ENCODE data around the gene ZNF362. TPM values are rescaled to one million over a fixed set of nuclear protein-coding genes. Genes with fewer than 3 reads are reported as not detected.

ZNF362 gene
- total and polyA plus RNA-seq, 2 experiments from 2014 or later = 9.7 to 26.0 TPM

- in situ Hi-C loops (cut with MboI) = loop anchor here (25.0 kb wide), 1 partner anchor 178 kb away; the partner anchor contains the start of gene ZSCAN20
- no peak overlapping the region for H3K9ac ChIP-seq
- no peaks in the 10 kb centered on the region for H3K27me3 ChIP-seq (replicated peaks; ENCODE audit: insufficient read depth)
- H3K4me1 ChIP-seq (ENCODE audit: insufficient read depth) = no peaks in the 10 kb centered on the region
- H3F3A ChIP-seq (ENCODE audit: insufficient read depth) = no peaks in the 10 kb centered on the region
- H3K4me3 ChIP-seq = no peak overlapping the region
- TF ChIP-seq EZH2 (IDR thresholded peaks at IDR 0.05; ENCODE audit: insufficient read depth, poor library complexity, severe bottlenecking) (no peak), EZH2phosphoT487 (IDR thresholded peaks at IDR 0.05; ENCODE audit: insufficient read depth, low read depth) (no peak)
- H2AFZ ChIP-seq = no peak overlapping the region
- no peaks in the 10 kb centered on the region for H3K9me3 ChIP-seq (ENCODE audit: low read depth)
- H4K20me1 ChIP-seq (ENCODE audit: insufficient read depth) = no peaks in the 10 kb centered on the region
- DNase-seq = no peak
- H3K79me2 ChIP-seq (ENCODE audit: insufficient read depth) = no peaks in the 10 kb centered on the region
- no peaks in the 10 kb centered on the region for H3K9me2 ChIP-seq (ENCODE audit: insufficient read depth)
- 97 to 98% methylated on average over 6 of the region's 6 CpGs for WGBS, 2 experiments (ENCODE audit: low coverage in 1 of 2, low lambda C conversion rate in 2 of 2, missing lambda C conversion rate in 2 of 2)
- H3K36me3 ChIP-seq (ENCODE audit: low read depth) = peaks cover 12% of the 10 kb centered on the region; the same call in 1 of the 2 replicates
- no peak overlapping the region for H3K4me2 ChIP-seq (ENCODE audit: unreplicated experiment)
- no peak overlapping the region for H3K27ac ChIP-seq
These were observed 27.8 kb downstream of the ZNF362 start for GRCh38 chr1:33284049-33284448.

- Histone ChIP-seq H3K4me2 (ENCODE audit: unreplicated experiment) (no peak overlapping the region), H3K4me1 (ENCODE audit: insufficient read depth) (no peaks in the 10 kb centered on the region), H3K27me3 (replicated peaks; ENCODE audit: insufficient read depth) (no peaks in the 10 kb centered on the region), H3F3A (ENCODE audit: insufficient read depth) (no peaks in the 10 kb centered on the region), H3K4me3 (no peak overlapping the region), H2AFZ (no peak overlapping the region), H3K9me3 (ENCODE audit: low read depth) (no peaks in the 10 kb centered on the region), H3K9ac (no peak overlapping the region), H3K9me2 (ENCODE audit: insufficient read depth) (no peaks in the 10 kb centered on the region), H4K20me1 (ENCODE audit: insufficient read depth) (no peaks in the 10 kb centered on the region), H3K27ac (no peak overlapping the region), H3K36me3 (ENCODE audit: low read depth) (peaks cover 5% of the 10 kb centered on the region; the same call in 1 of the 2 replicates), H3K79me2 (ENCODE audit: insufficient read depth) (no peaks in the 10 kb centered on the region)
- 53 to 56% methylated on average over 8 of the region's 8 CpGs for WGBS, 2 experiments (ENCODE audit: low coverage in 1 of 2, low lambda C conversion rate in 2 of 2, missing lambda C conversion rate in 2 of 2)
- in situ Hi-C loops (cut with MboI) = loop anchor here (25.0 kb wide), 1 partner anchor 176 kb away; the partner anchor contains the start of gene ZSCAN20
- no peak for DNase-seq
- TF ChIP-seq EZH2 (IDR thresholded peaks at IDR 0.05; ENCODE audit: insufficient read depth, poor library complexity, severe bottlenecking) = no peak
- TF ChIP-seq EZH2phosphoT487 (IDR thresholded peaks at IDR 0.05; ENCODE audit: insufficient read depth, low read depth) = no peak
These were observed 30.3 kb downstream of the ZNF362 start for GRCh38 chr1:33286451-33287185.

GRCh38 chr1:33287317-33287716 lies 31.0 kb downstream of the ZNF362 start:
- Histone ChIP-seq H3F3A (ENCODE audit: insufficient read depth) (no peaks in the 10 kb centered on the region), H3K27ac (no peak overlapping the region), H4K20me1 (ENCODE audit: insufficient read depth) (no peaks in the 10 kb centered on the region), H3K4me3 (no peak overlapping the region), H2AFZ (no peak overlapping the region), H3K4me2 (ENCODE audit: unreplicated experiment) (no peak overlapping the region), H3K27me3 (replicated peaks; ENCODE audit: insufficient read depth) (no peaks in the 10 kb centered on the region), H3K36me3 (ENCODE audit: low read depth) (no peaks in the 10 kb centered on the region), H3K9ac (no peak overlapping the region), H3K9me3 (ENCODE audit: low read depth) (no peaks in the 10 kb centered on the region), H3K4me1 (ENCODE audit: insufficient read depth) (no peaks in the 10 kb centered on the region), H3K9me2 (ENCODE audit: insufficient read depth) (no peaks in the 10 kb centered on the region), H3K79me2 (ENCODE audit: insufficient read depth) (no peaks in the 10 kb centered on the region)
- DNase-seq = no peak
- 52 to 57% methylated on average over 2 of the region's 2 CpGs for WGBS, 2 experiments (ENCODE audit: low coverage in 1 of 2, low lambda C conversion rate in 2 of 2, missing lambda C conversion rate in 2 of 2)
- in situ Hi-C loops (cut with MboI) = loop anchor here (25.0 kb wide), 1 partner anchor 175 kb away; the partner anchor contains the start of gene ZSCAN20
- TF ChIP-seq EZH2phosphoT487 (IDR thresholded peaks at IDR 0.05; ENCODE audit: insufficient read depth, low read depth) (no peak), EZH2 (IDR thresholded peaks at IDR 0.05; ENCODE audit: insufficient read depth, poor library complexity, severe bottlenecking) (no peak)

- H3K9me2 ChIP-seq (ENCODE audit: insufficient read depth) = no peaks in the 10 kb centered on the region
- in situ Hi-C loops (cut with MboI) = loop anchor here (25.0 kb wide), 1 partner anchor 173 kb away; the partner anchor contains the start of gene ZSCAN20
- H4K20me1 ChIP-seq (ENCODE audit: insufficient read depth) = no peaks in the 10 kb centered on the region
- no peaks in the 10 kb centered on the region for H3K79me2 ChIP-seq (ENCODE audit: insufficient read depth)
- no peaks in the 10 kb centered on the region for H3F3A ChIP-seq (ENCODE audit: insufficient read depth)
- H3K27ac ChIP-seq = no peak overlapping the region
- H3K27me3 ChIP-seq (replicated peaks; ENCODE audit: insufficient read depth) = no peaks in the 10 kb centered on the region
- H3K4me2 ChIP-seq (ENCODE audit: unreplicated experiment) = no peak overlapping the region
- no peak overlapping the region for H3K4me3 ChIP-seq
- TF ChIP-seq EZH2 (IDR thresholded peaks at IDR 0.05; ENCODE audit: insufficient read depth, poor library complexity, severe bottlenecking) = no peak
- TF ChIP-seq EZH2phosphoT487 (IDR thresholded peaks at IDR 0.05; ENCODE audit: insufficient read depth, low read depth) = no peak
- H3K36me3 ChIP-seq (ENCODE audit: low read depth) = no peaks in the 10 kb centered on the region
- no peaks in the 10 kb centered on the region for H3K4me1 ChIP-seq (ENCODE audit: insufficient read depth)
- no peak for DNase-seq
- 88 to 91% methylated on average over 16 of the region's 16 CpGs for WGBS, 2 experiments (ENCODE audit: low coverage in 1 of 2, low lambda C conversion rate in 2 of 2, missing lambda C conversion rate in 2 of 2)
- H3K9me3 ChIP-seq (ENCODE audit: low read depth) = no peaks in the 10 kb centered on the region
- no peak overlapping the region for H3K9ac ChIP-seq
- H2AFZ ChIP-seq = no peak overlapping the region
These were observed 32.9 kb downstream of the ZNF362 start for GRCh38 chr1:33288976-33289857.
